Peyer's patch (tissue), 4 donors: Measurements from ENCODE around the gene ANKS3.

Experiments used
- CTCF ChIP-seq, 6 experiments: fragments of 450-650 bp in 4 of 6; fragments of 200-600 bp in 2 of 6; sonication (generic) in 1 of 6; IDR thresholded peaks; one replicate each; pipeline ENCODE4 v1.5.1; 2017 to 2019; ENCODE audit warnings: antibody characterized with exemption in 6 of 6, mild to moderate bottlenecking in 3 of 6, moderate library complexity in 1 of 6
- POLR2A ChIP-seq, 2 donors: fragments of 450-650 bp; IDR thresholded peaks; one replicate each; pipeline ENCODE4 v1.5.1; 2017; ENCODE audit warnings: antibody characterized with exemption in 2 of 2, mild to moderate bottlenecking in 2 of 2, moderate library complexity in 2 of 2

DNA sequence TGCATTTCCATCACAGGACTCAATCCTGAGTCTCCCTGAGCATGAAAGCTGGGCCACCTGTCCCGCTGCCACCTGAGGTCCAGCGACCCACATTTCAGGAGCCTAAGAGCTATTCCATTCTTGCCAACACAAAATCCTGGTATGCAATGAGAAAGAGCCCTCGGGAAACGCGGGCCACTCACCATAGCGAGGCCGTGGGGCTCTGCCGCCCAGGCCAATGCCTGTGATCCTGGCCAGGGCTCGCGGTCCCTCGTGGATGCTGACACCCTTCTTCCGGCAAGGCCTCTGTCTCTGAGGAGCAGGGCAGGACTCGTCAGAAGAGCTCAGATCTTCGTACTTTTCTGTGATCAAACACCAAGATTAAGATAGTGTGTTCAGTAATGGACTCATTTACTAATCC is 29.2 kb downstream of the ANKS3 start:
- no peak for TF ChIP-seq CTCF (IDR thresholded peaks at IDR 0.05)
- no peak for TF ChIP-seq POLR2A (IDR thresholded peaks at IDR 0.05)
